K562 (cell line): ENCODE results near the gene PTPMT1. TPM values are rescaled to one million over a fixed set of nuclear protein-coding genes. Genes with fewer than 3 reads are reported as not detected.

Experiments used
- CHD4 ChIP-seq: fragments of 200-600 bp; sonication (generic); IDR thresholded peaks from 3 replicates; pipeline ENCODE4 v1.6.1; 2012; ENCODE audit warnings: low read depth, mild to moderate bottlenecking, mixed read lengths, low read length, inconsistent platforms; ENCODE audit not compliant: insufficient read depth, insufficient replicate concordance, poor library complexity, severe bottlenecking
- ESRRB ChIP-seq: fragments of 250-450 bp; sonication (Bioruptor Pico); IDR thresholded peaks from 2 replicates; pipeline ENCODE4 v1.5.0; 2020; ENCODE audit warnings: mild to moderate bottlenecking, moderate library complexity, borderline replicate concordance
- MCM3 ChIP-seq: fragments of 450-650 bp; IDR thresholded peaks from 2 replicates; pipeline ENCODE4 v1.6.1; 2016
- MTF1 ChIP-seq: fragments of 250-450 bp; sonication (Bioruptor Pico); IDR thresholded peaks from 2 replicates; pipeline ENCODE4 v1.9.0; 2021; ENCODE audit warnings: moderate library complexity, mild to moderate bottlenecking, inconsistent platforms, borderline replicate concordance
- MYBL2 ChIP-seq, 2 experiments: fragments of 450-650 bp in 1 of 2; sonication (generic) in 1 of 2; formaldehyde crosslinking in 1 of 2; IDR thresholded peaks; 2 replicates each; pipeline versions ENCODE4 v1.6.1 to v1.8.1; 2017 to 2022; ENCODE audit warnings: borderline replicate concordance in 1 of 2, inconsistent platforms in 1 of 2, low read depth in 1 of 2, mild to moderate bottlenecking in 1 of 2, missing genetic modification reagents in 1 of 2, moderate library complexity in 1 of 2
- THRAP3 ChIP-seq: fragments of 450-650 bp; IDR thresholded peaks from 2 replicates; pipeline ENCODE4 v1.6.1; 2016; ENCODE audit warnings: mild to moderate bottlenecking, inconsistent platforms, borderline replicate concordance
- ZNF121 ChIP-seq: sonication (generic); formaldehyde crosslinking; conservative IDR thresholded peaks from 2 replicates; pipeline ENCODE4 v1.8.0; 2022; ENCODE audit warnings: missing genetic modification reagents
- ZNF217 ChIP-seq: sonication (generic); formaldehyde crosslinking; IDR thresholded peaks from 2 replicates; pipeline ENCODE4 v1.8.0; 2022; ENCODE audit warnings: mild to moderate bottlenecking, missing genetic modification reagents
- polyA plus RNA-seq, 8 experiments: library from polyadenylated mRNA; depleted of rRNA in 4 of 8; stranded (reverse) in 5 of 8; unstranded in 3 of 8; fragments of >200 nt; fragmentation: Nextera tagmentation in 2 of 8; fragmentation: Illumina TruSeq in 1 of 8; extraction: Ambion mirVana in 2 of 8; extraction: Trizol in 1 of 8; gene quantifications; 2 replicates each; pipeline versions ENCODE4 v1.2.1 to v1.2.3, GENCODE V29; 2011 to 2014; ENCODE audit warnings: inconsistent platforms in 1 of 8, missing spikeins in 1 of 8
- total RNA-seq, 7 experiments: library from RNA; depleted of rRNA in 6 of 7; stranded (reverse); fragments of >200 nt in 6 of 7; fragmentation: Illumina TruSeq in 2 of 7; extraction: Trizol in 2 of 7; gene quantifications; 2 replicates each; pipeline versions ENCODE4 v1.2.1 to v1.2.3, GENCODE V29; 2011 to 2021; ENCODE audit warnings: low replicate concordance in 1 of 7
- TF ChIP-seq, protein P1 (sequence below): fragments of 450-650 bp; IDR thresholded peaks from 2 replicates; pipeline ENCODE4 v1.6.1; 2016
- TF ChIP-seq, protein P2 (sequence below): sonication (generic); formaldehyde crosslinking; IDR thresholded peaks from 2 replicates; pipeline ENCODE4 v1.8.1; 2023; ENCODE audit warnings: missing genetic modification reagents, mild to moderate bottlenecking, borderline replicate concordance
- TF ChIP-seq, protein P3 (sequence below): fragments of 250-450 bp; sonication (Bioruptor Pico); IDR thresholded peaks from 2 replicates; pipeline ENCODE4 v1.6.1; 2021; ENCODE audit warnings: mild to moderate bottlenecking
- TF ChIP-seq, protein P4 (sequence below), 3 experiments: IDR thresholded peaks in 2 of 3; conservative IDR thresholded peaks in 1 of 3; 2 replicates each; pipeline ENCODE4 v1.5.1; 2011 to 2012; ENCODE audit warnings: low read length in 3 of 3, mild to moderate bottlenecking in 3 of 3, control low read depth in 2 of 3, improper control_type of control experiment in 1 of 3, inconsistent platforms in 1 of 3, low read depth in 1 of 3, mixed read lengths in 1 of 3, moderate library complexity in 1 of 3; ENCODE audit not compliant: insufficient read depth in 2 of 3
- TF ChIP-seq, protein P5 (sequence below): fragments of 250-450 bp; sonication (Bioruptor Pico); IDR thresholded peaks from 2 replicates; pipeline ENCODE4 v1.8.0; 2021; ENCODE audit warnings: moderate library complexity, mild to moderate bottlenecking, inconsistent platforms

The PTPMT1 gene
- total and polyA plus RNA-seq, 9 of the 15 experiments (the other 6 are each of a cell fraction or from before 2014, with no cell fraction given), result 10.4 to 140 (median 67.2) TPM

DNA sequence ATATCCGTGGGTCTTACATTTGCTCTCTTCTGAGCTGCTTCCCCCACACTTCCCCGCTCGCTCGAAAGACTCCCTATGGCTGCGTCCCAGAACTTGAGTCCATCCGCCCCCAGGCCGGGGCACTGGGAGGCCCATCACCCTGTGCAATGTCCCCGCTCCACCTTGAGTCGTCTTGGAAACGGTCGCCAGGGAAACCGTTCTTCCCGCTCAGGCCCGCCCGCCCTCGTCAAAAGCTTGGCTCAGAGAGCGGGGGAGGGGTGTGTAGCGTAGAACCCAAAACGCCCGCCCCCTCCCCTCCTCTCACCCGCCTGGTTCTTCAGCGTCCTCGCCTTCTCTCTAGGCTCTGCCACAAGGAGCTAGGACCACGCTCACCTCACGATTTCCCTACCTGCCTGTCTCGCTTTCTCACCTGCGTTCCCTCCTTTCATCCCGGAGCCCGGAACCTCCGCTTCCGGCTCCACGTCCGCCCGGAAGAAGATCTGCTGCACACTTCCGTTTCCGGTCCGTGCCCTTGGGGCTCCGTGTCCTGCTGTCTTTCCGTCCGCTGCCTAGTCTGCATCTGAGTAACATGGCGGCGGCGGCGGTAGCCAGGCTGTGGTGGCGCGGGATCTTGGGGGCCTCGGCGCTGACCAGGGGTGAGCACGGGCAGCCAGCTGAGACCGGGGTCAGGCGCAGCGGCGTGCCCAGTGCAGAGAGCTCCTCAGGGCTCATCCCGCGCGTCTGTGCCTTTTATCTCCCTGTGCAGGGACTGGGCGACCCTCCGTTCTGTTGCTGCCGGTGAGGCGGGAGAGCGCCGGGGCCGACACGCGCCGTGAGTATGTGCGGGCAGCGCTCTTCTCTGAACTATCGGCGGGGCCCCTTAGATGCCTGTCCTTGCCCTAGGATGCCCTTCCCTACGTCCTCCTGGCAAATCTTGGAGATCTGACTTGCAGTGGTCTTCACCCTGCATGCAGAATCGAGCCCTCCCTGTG, 13.4 kb downstream of the PTPMT1 start, which contains the start of the genes KBTBD4 and NDUFS3 (continued):
- TF ChIP-seq, protein P1, sequence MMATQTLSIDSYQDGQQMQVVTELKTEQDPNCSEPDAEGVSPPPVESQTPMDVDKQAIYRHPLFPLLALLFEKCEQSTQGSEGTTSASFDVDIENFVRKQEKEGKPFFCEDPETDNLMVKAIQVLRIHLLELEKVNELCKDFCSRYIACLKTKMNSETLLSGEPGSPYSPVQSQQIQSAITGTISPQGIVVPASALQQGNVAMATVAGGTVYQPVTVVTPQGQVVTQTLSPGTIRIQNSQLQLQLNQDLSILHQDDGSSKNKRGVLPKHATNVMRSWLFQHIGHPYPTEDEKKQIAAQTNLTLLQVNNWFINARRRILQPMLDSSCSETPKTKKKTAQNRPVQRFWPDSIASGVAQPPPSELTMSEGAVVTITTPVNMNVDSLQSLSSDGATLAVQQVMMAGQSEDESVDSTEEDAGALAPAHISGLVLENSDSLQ, result peak; percentile 95
- TF ChIP-seq ZNF121 (CRISPR knock-in tag) (no peak), CHD4 (no peak), MTF1 (CRISPR knock-in tag) (no peak), MYBL2 (IDR thresholded peaks at IDR 0.05; ENCODE audit: low read depth) (0 out of 2 replicates have a peak, but pooled peaks have one; percentile 17), MYBL2 (CRISPR knock-in tag; IDR thresholded peaks at IDR 0.05; ENCODE audit: borderline replicate concordance) (no peak), MCM3 (no peak; the same call in 1 of the 2 replicates), ZNF217 (CRISPR knock-in tag) (no peak), ESRRB (CRISPR knock-in tag) (no peak), THRAP3 (peak; percentile 99)
- TF ChIP-seq, protein P2, sequence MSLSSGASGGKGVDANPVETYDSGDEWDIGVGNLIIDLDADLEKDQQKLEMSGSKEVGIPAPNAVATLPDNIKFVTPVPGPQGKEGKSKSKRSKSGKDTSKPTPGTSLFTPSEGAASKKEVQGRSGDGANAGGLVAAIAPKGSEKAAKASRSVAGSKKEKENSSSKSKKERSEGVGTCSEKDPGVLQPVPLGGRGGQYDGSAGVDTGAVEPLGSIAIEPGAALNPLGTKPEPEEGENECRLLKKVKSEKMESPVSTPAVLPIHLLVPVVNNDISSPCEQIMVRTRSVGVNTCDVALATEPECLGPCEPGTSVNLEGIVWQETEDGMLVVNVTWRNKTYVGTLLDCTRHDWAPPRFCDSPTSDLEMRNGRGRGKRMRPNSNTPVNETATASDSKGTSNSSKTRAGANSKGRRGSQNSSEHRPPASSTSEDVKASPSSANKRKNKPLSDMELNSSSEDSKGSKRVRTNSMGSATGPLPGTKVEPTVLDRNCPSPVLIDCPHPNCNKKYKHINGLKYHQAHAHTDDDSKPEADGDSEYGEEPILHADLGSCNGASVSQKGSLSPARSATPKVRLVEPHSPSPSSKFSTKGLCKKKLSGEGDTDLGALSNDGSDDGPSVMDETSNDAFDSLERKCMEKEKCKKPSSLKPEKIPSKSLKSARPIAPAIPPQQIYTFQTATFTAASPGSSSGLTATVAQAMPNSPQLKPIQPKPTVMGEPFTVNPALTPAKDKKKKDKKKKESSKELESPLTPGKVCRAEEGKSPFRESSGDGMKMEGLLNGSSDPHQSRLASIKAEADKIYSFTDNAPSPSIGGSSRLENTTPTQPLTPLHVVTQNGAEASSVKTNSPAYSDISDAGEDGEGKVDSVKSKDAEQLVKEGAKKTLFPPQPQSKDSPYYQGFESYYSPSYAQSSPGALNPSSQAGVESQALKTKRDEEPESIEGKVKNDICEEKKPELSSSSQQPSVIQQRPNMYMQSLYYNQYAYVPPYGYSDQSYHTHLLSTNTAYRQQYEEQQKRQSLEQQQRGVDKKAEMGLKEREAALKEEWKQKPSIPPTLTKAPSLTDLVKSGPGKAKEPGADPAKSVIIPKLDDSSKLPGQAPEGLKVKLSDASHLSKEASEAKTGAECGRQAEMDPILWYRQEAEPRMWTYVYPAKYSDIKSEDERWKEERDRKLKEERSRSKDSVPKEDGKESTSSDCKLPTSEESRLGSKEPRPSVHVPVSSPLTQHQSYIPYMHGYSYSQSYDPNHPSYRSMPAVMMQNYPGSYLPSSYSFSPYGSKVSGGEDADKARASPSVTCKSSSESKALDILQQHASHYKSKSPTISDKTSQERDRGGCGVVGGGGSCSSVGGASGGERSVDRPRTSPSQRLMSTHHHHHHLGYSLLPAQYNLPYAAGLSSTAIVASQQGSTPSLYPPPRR (CRISPR knock-in tag), result no peak
- TF ChIP-seq, protein P3, sequence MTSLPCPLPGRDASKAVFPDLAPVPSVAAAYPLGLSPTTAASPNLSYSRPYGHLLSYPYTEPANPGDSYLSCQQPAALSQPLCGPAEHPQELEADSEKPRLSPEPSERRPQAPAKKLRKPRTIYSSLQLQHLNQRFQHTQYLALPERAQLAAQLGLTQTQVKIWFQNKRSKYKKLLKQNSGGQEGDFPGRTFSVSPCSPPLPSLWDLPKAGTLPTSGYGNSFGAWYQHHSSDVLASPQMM (CRISPR knock-in tag), result no peak
- TF ChIP-seq, protein P4, sequence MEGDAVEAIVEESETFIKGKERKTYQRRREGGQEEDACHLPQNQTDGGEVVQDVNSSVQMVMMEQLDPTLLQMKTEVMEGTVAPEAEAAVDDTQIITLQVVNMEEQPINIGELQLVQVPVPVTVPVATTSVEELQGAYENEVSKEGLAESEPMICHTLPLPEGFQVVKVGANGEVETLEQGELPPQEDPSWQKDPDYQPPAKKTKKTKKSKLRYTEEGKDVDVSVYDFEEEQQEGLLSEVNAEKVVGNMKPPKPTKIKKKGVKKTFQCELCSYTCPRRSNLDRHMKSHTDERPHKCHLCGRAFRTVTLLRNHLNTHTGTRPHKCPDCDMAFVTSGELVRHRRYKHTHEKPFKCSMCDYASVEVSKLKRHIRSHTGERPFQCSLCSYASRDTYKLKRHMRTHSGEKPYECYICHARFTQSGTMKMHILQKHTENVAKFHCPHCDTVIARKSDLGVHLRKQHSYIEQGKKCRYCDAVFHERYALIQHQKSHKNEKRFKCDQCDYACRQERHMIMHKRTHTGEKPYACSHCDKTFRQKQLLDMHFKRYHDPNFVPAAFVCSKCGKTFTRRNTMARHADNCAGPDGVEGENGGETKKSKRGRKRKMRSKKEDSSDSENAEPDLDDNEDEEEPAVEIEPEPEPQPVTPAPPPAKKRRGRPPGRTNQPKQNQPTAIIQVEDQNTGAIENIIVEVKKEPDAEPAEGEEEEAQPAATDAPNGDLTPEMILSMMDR (IDR thresholded peaks at IDR 0.05 in 2 of 3, conservative IDR thresholded peaks at IDR 0.05 in 1 of 3; ENCODE audit: insufficient read depth in 2 of 3, low read depth in 1 of 3, low read length in 3 of 3), result peak in 1 of 3 experiments; percentile 8; a peak in 1 of 6 replicates
- TF ChIP-seq, protein P5, sequence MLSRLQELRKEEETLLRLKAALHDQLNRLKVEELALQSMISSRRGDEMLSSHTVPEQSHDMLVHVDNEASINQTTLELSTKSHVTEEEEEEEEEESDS (CRISPR knock-in tag), result no peak
